ENCODE results near the gene P2RX1. TPM values are rescaled to one million over a fixed set of nuclear protein-coding genes. Genes with fewer than 3 reads are reported as not detected.
A peak's percentile ranks its signal among the peaks of the same experiment; 100 is the strongest.

Gene P2RX1
- total and polyA plus RNA-seq, 12 donors, result 0.27 to 2.6 (median 0.49) TPM

DNA sequence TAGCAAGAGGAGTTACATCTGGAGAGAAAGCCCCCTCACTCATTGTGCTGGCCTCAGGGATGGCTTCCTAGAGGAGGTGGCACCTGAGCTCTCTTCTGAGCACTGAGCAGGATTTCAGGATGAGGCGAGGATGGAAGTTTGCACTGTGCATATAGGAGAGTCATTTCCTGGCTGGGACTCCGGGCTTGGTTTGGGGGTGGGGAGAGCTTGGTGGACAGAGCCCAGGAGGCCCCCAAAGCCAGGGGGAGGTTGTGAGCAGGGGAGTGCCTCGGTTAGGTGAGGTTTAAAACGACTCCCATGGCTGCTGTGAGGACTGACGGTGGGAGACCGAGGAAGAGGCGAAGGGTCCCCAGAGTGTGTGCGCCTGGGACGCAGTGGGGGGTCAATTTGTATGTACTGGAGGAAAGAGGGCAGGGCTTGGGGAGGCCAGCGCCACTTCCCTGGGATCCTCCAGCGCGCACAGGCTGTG lies 24.6 kb downstream of the P2RX1 start:
- peak overlapping the region in 9 of 10 donors; percentile 69 to 94 (median 78) for H3K4me3 ChIP-seq
- intact Hi-C loops (cut with DNase I), result no loop called here
- WGBS, 2 donors, result 51 to 58% methylated on average over 10 to 12 of the region's 12 CpGs
- ATAC-seq (no peak), DNase-seq (no peak)
- H3K27me3 ChIP-seq, result no peaks in the 10 kb centered on the region
- H3K36me3 ChIP-seq, result no peaks in the 10 kb centered on the region
- peak overlapping the region in 4 of 10 donors; percentile 10 to 89 (median 51) for H3K27ac ChIP-seq
- TF ChIP-seq, protein P1, sequence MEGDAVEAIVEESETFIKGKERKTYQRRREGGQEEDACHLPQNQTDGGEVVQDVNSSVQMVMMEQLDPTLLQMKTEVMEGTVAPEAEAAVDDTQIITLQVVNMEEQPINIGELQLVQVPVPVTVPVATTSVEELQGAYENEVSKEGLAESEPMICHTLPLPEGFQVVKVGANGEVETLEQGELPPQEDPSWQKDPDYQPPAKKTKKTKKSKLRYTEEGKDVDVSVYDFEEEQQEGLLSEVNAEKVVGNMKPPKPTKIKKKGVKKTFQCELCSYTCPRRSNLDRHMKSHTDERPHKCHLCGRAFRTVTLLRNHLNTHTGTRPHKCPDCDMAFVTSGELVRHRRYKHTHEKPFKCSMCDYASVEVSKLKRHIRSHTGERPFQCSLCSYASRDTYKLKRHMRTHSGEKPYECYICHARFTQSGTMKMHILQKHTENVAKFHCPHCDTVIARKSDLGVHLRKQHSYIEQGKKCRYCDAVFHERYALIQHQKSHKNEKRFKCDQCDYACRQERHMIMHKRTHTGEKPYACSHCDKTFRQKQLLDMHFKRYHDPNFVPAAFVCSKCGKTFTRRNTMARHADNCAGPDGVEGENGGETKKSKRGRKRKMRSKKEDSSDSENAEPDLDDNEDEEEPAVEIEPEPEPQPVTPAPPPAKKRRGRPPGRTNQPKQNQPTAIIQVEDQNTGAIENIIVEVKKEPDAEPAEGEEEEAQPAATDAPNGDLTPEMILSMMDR (IDR thresholded peaks at IDR 0.05), result no peak
- H3K9me3 ChIP-seq, result no peaks in the 10 kb centered on the region
- peaks cover 27 to 93% (median 81%) of the 10 kb centered on the region in 9 donors for H3K4me1 ChIP-seq

DNA sequence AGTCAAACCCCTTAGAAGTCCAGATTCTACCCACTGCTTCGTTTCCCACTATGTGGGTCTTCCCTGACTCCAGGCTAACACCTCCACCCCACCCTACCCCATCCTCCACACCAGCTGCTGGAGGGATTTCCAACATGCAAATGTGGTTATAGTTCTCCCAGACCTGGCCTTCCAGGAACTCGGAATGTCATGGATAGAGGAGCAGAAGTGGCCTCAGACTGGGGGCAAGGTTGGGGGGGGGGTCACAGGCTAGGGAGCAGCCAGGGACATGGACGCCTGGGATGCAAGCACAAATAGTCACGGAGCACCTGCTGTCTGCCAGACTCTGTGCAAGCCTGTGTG lies 25.4 kb downstream of the P2RX1 start:
- H3K27me3 ChIP-seq, result no peaks in the 10 kb centered on the region
- no peak overlapping the region for H3K4me3 ChIP-seq
- ATAC-seq (no peak), DNase-seq (no peak)
- peak overlapping the region in 4 of 10 donors; percentile 48 to 88 (median 61) for H3K27ac ChIP-seq
- 77 to 89% methylated on average over 4 of the region's 4 CpGs for WGBS, 2 donors
- TF ChIP-seq, protein P1 (IDR thresholded peaks at IDR 0.05), result no peak
- H3K36me3 ChIP-seq, result no peaks in the 10 kb centered on the region
- H3K4me1 ChIP-seq, result peaks cover 27 to 95% (median 85%) of the 10 kb centered on the region in 9 donors
- no peaks in the 10 kb centered on the region for H3K9me3 ChIP-seq
- intact Hi-C loops (cut with DNase I), result no loop called here

DNA sequence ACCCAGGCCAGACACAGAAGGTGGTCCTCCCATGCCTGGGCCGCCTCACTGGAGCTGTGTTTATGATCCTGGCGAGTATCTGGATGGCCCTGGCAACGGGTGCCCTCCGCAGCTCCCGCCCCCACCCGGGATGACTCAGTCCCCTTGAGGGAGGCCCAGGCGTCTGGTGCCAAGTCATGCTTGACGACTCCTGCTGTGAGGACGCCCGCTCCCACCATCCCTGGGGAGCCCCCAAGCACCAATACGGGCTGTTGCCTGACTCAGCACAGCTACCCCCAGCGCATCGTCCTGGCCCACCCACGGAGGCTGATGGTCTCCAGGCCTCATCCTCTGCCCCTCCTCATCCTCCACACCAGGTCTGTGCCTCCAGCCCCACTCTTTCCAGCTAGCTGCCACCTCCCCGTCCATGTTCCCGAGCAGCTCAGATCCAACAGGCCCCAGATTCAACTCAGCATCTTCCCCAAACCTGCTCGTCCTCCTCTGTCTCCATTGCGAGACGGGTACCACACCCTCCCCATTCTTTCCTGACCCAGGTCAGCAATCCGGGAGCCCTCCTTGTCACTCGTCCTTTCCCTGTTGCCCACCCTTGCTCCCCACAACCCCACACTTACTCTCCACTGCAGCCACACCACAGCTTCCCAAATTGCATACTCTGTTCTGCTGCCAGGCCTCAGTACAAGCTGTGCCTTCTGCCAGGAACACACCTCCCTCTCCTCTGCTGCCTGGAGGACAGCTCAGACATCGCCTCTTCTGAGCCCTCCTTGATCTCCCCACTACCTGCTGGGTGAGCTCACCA lies 26.0 kb downstream of the P2RX1 start:
- Histone ChIP-seq H3K4me1 (peaks cover 27 to 93% (median 82%) of the 10 kb centered on the region in 9 donors), H3K27ac (peak overlapping the region in 7 of 10 donors; percentile 30 to 88 (median 62)), H3K27me3 (no peaks in the 10 kb centered on the region), H3K36me3 (peaks cover 0 to 2% (median 0%) of the 10 kb centered on the region in 9 donors), H3K9me3 (no peaks in the 10 kb centered on the region), H3K4me3 (no peak overlapping the region)
- ATAC-seq (peak in 4 of 8 donors; percentile 7 to 29 (median 16)), DNase-seq (peak; percentile 62 to 72)
- WGBS, 2 donors, result 65 to 78% methylated on average over 22 of the region's 22 CpGs
- TF ChIP-seq, protein P1 (IDR thresholded peaks at IDR 0.05), result no peak
- intact Hi-C loops (cut with DNase I), result no loop called here

DNA sequence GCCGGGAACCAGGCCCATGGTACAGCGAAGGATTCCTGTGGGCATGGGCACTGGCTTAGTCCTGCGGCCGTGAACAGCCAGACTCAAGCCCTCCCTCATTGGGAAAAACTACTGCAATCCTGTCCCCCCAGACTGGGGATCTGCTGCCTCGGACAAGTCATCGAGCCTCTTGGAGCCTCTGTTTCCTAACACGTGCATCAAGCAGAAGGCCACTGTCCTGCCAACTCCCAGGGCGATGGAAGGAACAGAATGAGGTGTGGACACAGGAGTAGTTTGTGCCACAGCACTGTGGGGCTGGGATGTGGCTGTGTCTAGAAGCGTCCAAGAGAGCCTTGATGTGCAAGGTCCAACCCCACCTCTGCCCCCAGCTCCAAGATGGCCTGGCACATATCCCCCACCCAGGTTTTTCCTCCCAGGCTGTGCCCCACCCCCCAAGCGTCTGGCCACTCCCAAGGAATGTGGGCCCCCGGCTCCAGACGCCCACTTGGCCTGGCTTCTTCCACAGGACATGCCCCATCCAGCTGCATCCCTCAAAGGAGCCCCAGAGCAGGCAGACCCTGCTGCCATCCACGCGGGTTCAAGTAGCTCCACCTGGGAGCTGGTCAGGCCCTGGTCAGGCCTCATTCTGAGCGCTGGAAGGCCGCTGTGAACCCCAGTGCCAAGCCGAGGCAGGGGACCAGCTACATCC lies 26.8 kb downstream of the P2RX1 start:
- H3K4me3 ChIP-seq, result no peak overlapping the region
- intact Hi-C loops (cut with DNase I), result no loop called here
- 82 to 90% methylated on average over 17 of the region's 17 CpGs for WGBS, 2 donors
- TF ChIP-seq, protein P1 (IDR thresholded peaks at IDR 0.05), result no peak
- peaks cover 0 to 10% (median 1%) of the 10 kb centered on the region in 9 donors for H3K36me3 ChIP-seq
- ATAC-seq (no peak), DNase-seq (no peak)
- H3K9me3 ChIP-seq, result no peaks in the 10 kb centered on the region
- H3K27me3 ChIP-seq, result no peaks in the 10 kb centered on the region
- H3K4me1 ChIP-seq, result peaks cover 24 to 86% (median 74%) of the 10 kb centered on the region in 9 donors
- H3K27ac ChIP-seq, result peak overlapping the region in 8 of 10 donors; percentile 30 to 93 (median 80)
